ENCODE results near the gene APH1A.
A peak's percentile ranks its signal among the peaks of the same experiment; 100 is the strongest.

APH1A gene

GRCh38 chr1:150283260-150283659 is 14.4 kb upstream of the APH1A start:
- TF ChIP-seq POLR2AphosphoS5 (IDR thresholded peaks at IDR 0.05; ENCODE audit: low read depth) (no peak), CTCF (IDR thresholded peaks at IDR 0.05; ENCODE audit: insufficient read depth, low read length) (no peak), GABPA (IDR thresholded peaks at IDR 0.05; ENCODE audit: low read depth) (no peak), REST (IDR thresholded peaks at IDR 0.05; ENCODE audit: insufficient replicate concordance, low read depth) (no peak), SPI1 (IDR thresholded peaks at IDR 0.05; ENCODE audit: borderline replicate concordance, low read depth) (no peak)
- Histone ChIP-seq H3K4me3 (replicated peaks; ENCODE audit: insufficient read depth, low read length) (no peak overlapping the region), H3K27ac (replicated peaks) (no peak overlapping the region), H3K27me3 (ENCODE audit: insufficient read depth, poor library complexity, severe bottlenecking) (peaks cover 2% of the 10 kb centered on the region)
- no peak for DNase-seq (ENCODE audit: low read depth in 1 of 2, low spot score in 1 of 2)

GRCh38 chr1:150282558-150282958 is 13.7 kb upstream of the APH1A start:
- no peak for TF ChIP-seq CTCF (IDR thresholded peaks at IDR 0.05; ENCODE audit: insufficient read depth, low read length)
- TF ChIP-seq GABPA (IDR thresholded peaks at IDR 0.05; ENCODE audit: low read depth) = no peak
- TF ChIP-seq POLR2AphosphoS5 (IDR thresholded peaks at IDR 0.05; ENCODE audit: low read depth) = no peak
- no peak for TF ChIP-seq SPI1 (IDR thresholded peaks at IDR 0.05; ENCODE audit: borderline replicate concordance, low read depth)
- no peak for TF ChIP-seq REST (IDR thresholded peaks at IDR 0.05; ENCODE audit: insufficient replicate concordance, low read depth)
- no peak overlapping the region for H3K4me3 ChIP-seq (replicated peaks; ENCODE audit: insufficient read depth, low read length)
- no peak for DNase-seq (ENCODE audit: low read depth in 1 of 2, low spot score in 1 of 2)
- H3K27me3 ChIP-seq (ENCODE audit: insufficient read depth, poor library complexity, severe bottlenecking) = peaks cover 2% of the 10 kb centered on the region
- H3K27ac ChIP-seq (replicated peaks) = no peak overlapping the region

- peak; percentile 55 to 65 for DNase-seq (ENCODE audit: low read depth in 1 of 2, low spot score in 1 of 2)
- H3K27ac ChIP-seq (replicated peaks) = no peak within 1 kb of the TSS
- no peak for TF ChIP-seq REST (IDR thresholded peaks at IDR 0.05; ENCODE audit: insufficient replicate concordance, low read depth)
- no peak for TF ChIP-seq POLR2AphosphoS5 (IDR thresholded peaks at IDR 0.05; ENCODE audit: low read depth)
- no peak for TF ChIP-seq SPI1 (IDR thresholded peaks at IDR 0.05; ENCODE audit: borderline replicate concordance, low read depth)
- no peak for TF ChIP-seq CTCF (IDR thresholded peaks at IDR 0.05; ENCODE audit: insufficient read depth, low read length)
- no peak for TF ChIP-seq GABPA (IDR thresholded peaks at IDR 0.05; ENCODE audit: low read depth)
- peak within 1 kb of the TSS; percentile 31 for H3K4me3 ChIP-seq (replicated peaks; ENCODE audit: insufficient read depth, low read length)
- H3K27me3 ChIP-seq (ENCODE audit: insufficient read depth, poor library complexity, severe bottlenecking) = peaks cover 2% of the 10 kb centered on the region
These were observed 13.1 kb upstream of the APH1A start, which contains the start of gene CIART for GRCh38 chr1:150281758-150282557. Gene CIART, plus strand, starts transcription at chr1:150282554. Its CDS starts 714 bp downstream, at chr1:150283268.
